ENCODE results near the gene TRPC3. TPM values are rescaled to one million over a fixed set of nuclear protein-coding genes. Genes with fewer than 3 reads are reported as not detected.

The TRPC3 gene
- total RNA-seq, 1 experiment from 2014 or later = 0.25 TPM

DNA sequence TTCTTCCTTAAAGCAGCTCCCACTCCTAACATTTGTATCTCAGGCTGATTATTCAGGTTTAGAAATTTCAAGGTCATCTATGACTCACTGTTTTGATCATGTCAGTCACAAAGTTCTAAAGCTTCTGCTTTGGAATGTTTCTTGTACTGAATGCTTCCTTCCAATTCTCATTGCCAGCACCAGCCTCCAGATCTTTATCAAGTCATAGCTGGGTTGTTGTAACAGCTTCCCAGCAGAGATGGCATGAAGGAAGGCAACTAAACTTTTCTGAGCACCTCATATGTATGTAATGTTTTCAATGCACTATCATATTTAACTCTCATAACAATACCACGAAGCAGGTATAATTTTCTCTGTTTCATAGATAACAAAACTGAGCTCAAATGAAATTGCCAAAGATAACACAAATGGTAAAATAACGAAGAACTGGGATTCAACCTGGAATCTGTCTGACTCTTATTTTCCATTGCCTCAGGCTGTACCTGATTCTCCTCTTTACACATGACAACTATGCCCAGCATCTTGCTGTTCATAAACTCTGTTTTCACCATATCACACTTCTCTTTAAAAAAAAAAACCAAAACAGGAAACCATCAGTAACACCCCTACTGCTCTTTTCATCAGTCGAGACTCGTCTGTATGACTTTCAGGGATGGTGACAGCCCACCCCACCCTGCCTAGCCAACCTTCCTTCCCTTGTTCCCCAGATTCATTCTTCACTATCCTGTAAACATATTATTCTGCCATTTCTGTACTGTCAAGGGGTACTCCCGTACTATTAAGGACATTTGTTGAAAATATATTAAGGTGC lies 13.4 kb downstream of the TRPC3 start:
- Histone ChIP-seq H2AFZ (ENCODE audit: low read depth, low read length, poor library complexity, severe bottlenecking) (no peak overlapping the region), H3K9ac (ENCODE audit: low read length) (no peak overlapping the region), H3K79me2 (ENCODE audit: insufficient read depth, low read length) (no peaks in the 10 kb centered on the region), H3K27me3 (ENCODE audit: insufficient read depth, low read length) (no peaks in the 10 kb centered on the region), H3K27ac (ENCODE audit: low read depth, low read length) (no peak overlapping the region), H4K20me1 (ENCODE audit: insufficient read depth) (no peaks in the 10 kb centered on the region), H3K4me1 (ENCODE audit: control insufficient read depth in 1 of 2, insufficient read depth in 2 of 2, low read length in 2 of 2) (peaks cover 0 to 8% of the 10 kb centered on the region in 2 experiments; a peak in 3 of 4 replicates), H3K4me2 (ENCODE audit: low read length) (peak overlapping the region; percentile 36), H3K36me3 (ENCODE audit: control insufficient read depth in 1 of 2, insufficient read depth in 2 of 2, low read length in 2 of 2) (no peaks in the 10 kb centered on the region), H3K9me2 (ENCODE audit: insufficient read depth) (no peaks in the 10 kb centered on the region), H3K9me3 (ENCODE audit: control insufficient read depth in 1 of 2, insufficient read depth in 1 of 2, low read depth in 1 of 2, low read length in 2 of 2) (no peaks in the 10 kb centered on the region), H3K4me3 (replicated peaks in 1 of 2; ENCODE audit: low read depth in 1 of 2, low read length in 2 of 2) (no peak overlapping the region)
- intact Hi-C loops (cut with micrococcal nuclease) = no loop called here
- ATAC-seq = peak; percentile 47
- BruUV-seq (replicated peaks) = no TSS peak
- RAD21 ChIA-PET (ENCODE audit: low non-redundant PET in 1 of 2, low total read pairs in 2 of 2, uncharacterized antibody in 2 of 2, unreplicated experiment in 2 of 2) = no interaction called here
- POLR2A ChIA-PET = no interaction called here
- DNase-seq (ENCODE audit: low read depth, low spot score) = no peak
- CTCF ChIA-PET = no interaction called here
- TF ChIP-seq FOSL1 (IDR thresholded peaks at IDR 0.05; ENCODE audit: low read depth) (peak; percentile 23; the same call in 1 of the 2 replicates), CEBPB (IDR thresholded peaks at IDR 0.05; ENCODE audit: low read depth) (no peak), TCF7L2 (IDR thresholded peaks at IDR 0.05; ENCODE audit: borderline replicate concordance, extremely low read depth, insufficient read depth, insufficient read length) (peak; percentile 35), CBX3 (IDR thresholded peaks at IDR 0.05; ENCODE audit: low read depth) (no peak), EZH2phosphoT487 (IDR thresholded peaks at IDR 0.05; ENCODE audit: borderline replicate concordance) (no peak), YY1 (IDR thresholded peaks at IDR 0.05; ENCODE audit: extremely low read depth, insufficient replicate concordance, low read depth, low read length) (no peak)
- TF ChIP-seq, protein P1, sequence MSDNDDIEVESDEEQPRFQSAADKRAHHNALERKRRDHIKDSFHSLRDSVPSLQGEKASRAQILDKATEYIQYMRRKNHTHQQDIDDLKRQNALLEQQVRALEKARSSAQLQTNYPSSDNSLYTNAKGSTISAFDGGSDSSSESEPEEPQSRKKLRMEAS (IDR thresholded peaks at IDR 0.05) = no peak

DNA sequence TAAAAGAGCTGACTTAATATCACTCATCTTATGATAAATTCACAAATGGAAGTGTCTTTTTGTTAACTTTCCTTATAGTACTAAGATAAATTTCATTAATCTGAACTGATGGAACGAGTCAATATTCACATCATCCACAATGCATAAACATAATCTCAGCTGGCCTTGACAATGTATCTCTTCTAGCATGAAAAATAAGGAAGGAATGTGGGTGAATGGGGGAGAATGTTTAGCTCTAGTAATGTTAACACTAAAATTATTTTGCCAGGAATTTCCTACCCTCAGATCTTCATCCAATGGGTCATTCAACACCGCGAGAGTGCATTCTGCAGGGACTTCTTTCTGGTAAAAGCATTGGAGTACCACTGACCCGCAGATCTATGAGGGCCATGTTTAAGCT lies 15.8 kb downstream of the TRPC3 start:
- intact Hi-C loops (cut with micrococcal nuclease) = no loop called here
- no peaks in the 10 kb centered on the region for H3K36me3 ChIP-seq (ENCODE audit: control insufficient read depth in 1 of 2, insufficient read depth in 2 of 2, low read length in 2 of 2)
- H3K79me2 ChIP-seq (ENCODE audit: insufficient read depth, low read length) = no peaks in the 10 kb centered on the region
- ChIA-PET CTCF (no interaction called here), POLR2A (no interaction called here), RAD21 (ENCODE audit: low non-redundant PET in 1 of 2, low total read pairs in 2 of 2, uncharacterized antibody in 2 of 2, unreplicated experiment in 2 of 2) (no interaction called here)
- DNase-seq (ENCODE audit: low read depth, low spot score) = no peak
- no peaks in the 10 kb centered on the region for H3K27me3 ChIP-seq (ENCODE audit: insufficient read depth, low read length)
- no peak overlapping the region for H3K4me3 ChIP-seq (replicated peaks in 1 of 2; ENCODE audit: low read depth in 1 of 2, low read length in 2 of 2)
- no TSS peak for BruUV-seq (replicated peaks)
- no peak overlapping the region for H3K4me2 ChIP-seq (ENCODE audit: low read length)
- H4K20me1 ChIP-seq (ENCODE audit: insufficient read depth) = no peaks in the 10 kb centered on the region
- H3K9me2 ChIP-seq (ENCODE audit: insufficient read depth) = no peaks in the 10 kb centered on the region
- ATAC-seq = no peak
- H3K4me1 ChIP-seq (ENCODE audit: control insufficient read depth in 1 of 2, insufficient read depth in 2 of 2, low read length in 2 of 2) = peaks cover 0 to 8% of the 10 kb centered on the region in 2 experiments; a peak in 3 of 4 replicates
- no peak overlapping the region for H2AFZ ChIP-seq (ENCODE audit: low read depth, low read length, poor library complexity, severe bottlenecking)
- no peak overlapping the region for H3K9ac ChIP-seq (ENCODE audit: low read length)
- no peaks in the 10 kb centered on the region for H3K9me3 ChIP-seq (ENCODE audit: control insufficient read depth in 1 of 2, insufficient read depth in 1 of 2, low read depth in 1 of 2, low read length in 2 of 2)
- H3K27ac ChIP-seq (ENCODE audit: low read depth, low read length) = no peak overlapping the region
- TF ChIP-seq, protein P1 (IDR thresholded peaks at IDR 0.05) = no peak
- no peak for TF ChIP-seq POLR2A (IDR thresholded peaks at IDR 0.05; ENCODE audit: borderline replicate concordance, extremely low read depth, insufficient read depth, insufficient read length)

Measured in HCT116 (cell line).